CD4-positive, alpha-beta T cell (primary cell): Measurements from ENCODE around the gene BAZ1A. TPM values are rescaled to one million over a fixed set of nuclear protein-coding genes. Genes with fewer than 3 reads are reported as not detected.

ENCODE experiments used
- ATAC-seq: fragments of 200-7000 bp; cut with Tn5 transposase; one replicate; pipeline ENCODE4 v1.10.0; 2022; ENCODE audit warnings: mild to moderate bottlenecking; ENCODE audit not compliant: poor library complexity
- CTCF ChIA-PET: fragments of 350-600 bp; sonication (Branson Sonifier 250); formaldehyde crosslinking; loops from one replicate; lab custom pipeline; 2021; ENCODE audit warnings: antibody characterized with exemption, inconsistent platforms; lab: Charles Lee
- POLR2A ChIA-PET: fragments of 350-600 bp; sonication (Branson Sonifier 250); formaldehyde crosslinking; loops from one replicate; lab custom pipeline; 2021; ENCODE audit warnings: antibody characterized with exemption, inconsistent platforms; lab: Charles Lee
- DNase-seq, 14 experiments: peaks; one replicate each; pipeline ENCODE4 v3.0.0-alpha.2; 2013 to 2020; ENCODE audit warnings: mixed read lengths in 2 of 14
- H3K27ac ChIP-seq, 2 donors: one replicate each; pipeline versions ENCODE4 v1.5.1 to v1.7.0; 2013; ENCODE audit warnings: low read length in 2 of 2, low read depth in 1 of 2, mild to moderate bottlenecking in 1 of 2
- H3K27me3 ChIP-seq, 2 experiments: 1 replicate in 1 of 2; 2 replicates in 1 of 2; pipeline versions ENCODE4 v1.6.1 to v1.7.0; 2013; ENCODE audit warnings: low read length in 2 of 2, control low read depth in 1 of 2, mild to moderate bottlenecking in 1 of 2, moderate library complexity in 1 of 2; ENCODE audit not compliant: insufficient read depth in 2 of 2, control insufficient read depth in 1 of 2
- H3K36me3 ChIP-seq: one replicate; pipeline ENCODE4 v1.6.1; 2013; ENCODE audit warnings: low read length, control low read depth; ENCODE audit not compliant: insufficient read depth
- H3K4me1 ChIP-seq: one replicate; pipeline ENCODE4 v1.6.1; 2013; ENCODE audit warnings: low read length, control low read depth; ENCODE audit not compliant: insufficient read depth
- H3K4me3 ChIP-seq: one replicate; pipeline ENCODE4 v1.5.1; 2013; ENCODE audit warnings: mild to moderate bottlenecking, low read length, moderate library complexity
- H3K9me3 ChIP-seq, 2 experiments: 1 replicate in 1 of 2; 2 replicates in 1 of 2; pipeline versions ENCODE4 v1.6.1 to v1.7.0; 2013; ENCODE audit warnings: low read length in 2 of 2, mild to moderate bottlenecking in 2 of 2, control low read depth in 1 of 2, moderate library complexity in 1 of 2; ENCODE audit not compliant: control insufficient read depth in 1 of 2, insufficient read depth in 1 of 2
- H3K27ac Mint-ChIP-seq: one replicate; pipeline ENCODE4 v1.8.0; 2020; ENCODE audit warnings: mixed read lengths
- H3K27me3 Mint-ChIP-seq: one replicate; pipeline ENCODE4 v1.8.0; 2021; ENCODE audit warnings: mixed read lengths
- H3K36me3 Mint-ChIP-seq: one replicate; pipeline ENCODE4 v1.8.0; 2021; ENCODE audit warnings: low read depth, mixed read lengths
- H3K4me1 Mint-ChIP-seq: one replicate; pipeline ENCODE4 v1.8.0; 2021; ENCODE audit warnings: low read depth, mixed read lengths
- H3K4me3 Mint-ChIP-seq: one replicate; pipeline ENCODE4 v1.8.0; 2020; ENCODE audit warnings: mild to moderate bottlenecking, mixed read lengths
- H3K9me3 Mint-ChIP-seq: one replicate; pipeline ENCODE4 v1.8.0; 2020; ENCODE audit warnings: mixed read lengths
- CTCF ChIP-seq: fragments of 200-600 bp; IDR thresholded peaks from one replicate; pipeline ENCODE4 v1.8.0; 2022; ENCODE audit warnings: antibody characterized with exemption, mild to moderate bottlenecking
- intact Hi-C, 2 experiments: fragments of 100-400 bp; cut with DNase I in 1 of 2; cut with micrococcal nuclease in 1 of 2; formaldehyde crosslinking; loops; one replicate each; pipeline versions ENCODE4 v1.15.1 to v1.9.0; 2023 to 2025; cut with DNase I, micrococcal nuclease
- total RNA-seq, 174 experiments: library from RNA in 2 of 174; stranded (reverse) in 2 of 174; gene quantifications; one replicate each; pipeline ENCODE4 v1.2.3 and lab custom pipeline; 2021 to 2026

Gene BAZ1A
- total RNA-seq, 2 experiments from 2014 or later, result 46.5 to 52.3 TPM

- no peak overlapping the region for H3K4me3 Mint-ChIP-seq
- ChIA-PET POLR2A (no interaction called here), CTCF (interaction anchor here (0.6 kb wide), 1 partner anchor 54 kb away, joined by 3 read pairs; no protein-coding TSS in a partner anchor)
- Histone ChIP-seq H3K36me3 (peaks cover 70% of the 10 kb centered on the region), H3K4me1 (no peaks in the 10 kb centered on the region), H3K27me3 (no peaks in the 10 kb centered on the region), H3K4me3 (no peak overlapping the region), H3K27ac (no peak overlapping the region), H3K9me3 (no peaks in the 10 kb centered on the region)
- peaks cover 5% of the 10 kb centered on the region for H3K4me1 Mint-ChIP-seq
- intact Hi-C loops, result no loop called here
- TF ChIP-seq CTCF, result no peak
- ATAC-seq (no peak), DNase-seq (no peak)
- H3K36me3 Mint-ChIP-seq, result peaks cover 78% of the 10 kb centered on the region
- H3K27ac Mint-ChIP-seq, result peak overlapping the region; percentile 44
- no peaks in the 10 kb centered on the region for H3K27me3 Mint-ChIP-seq
- no peaks in the 10 kb centered on the region for H3K9me3 Mint-ChIP-seq
These were observed 98.5 kb downstream of the BAZ1A start for GRCh38 chr14:34776611-34777010.

- H3K4me1 ChIP-seq, result no peaks in the 10 kb centered on the region
- no peak for ATAC-seq
- H3K9me3 Mint-ChIP-seq, result no peaks in the 10 kb centered on the region
- CTCF ChIA-PET, result no interaction called here
- DNase-seq, result no peak
- no peak overlapping the region for H3K27ac ChIP-seq
- intact Hi-C loops, result no loop called here
- H3K4me3 ChIP-seq, result no peak overlapping the region
- H3K36me3 Mint-ChIP-seq, result peaks cover 78% of the 10 kb centered on the region
- POLR2A ChIA-PET, result no interaction called here
- no peaks in the 10 kb centered on the region for H3K9me3 ChIP-seq
- H3K27ac Mint-ChIP-seq, result no peak overlapping the region
- no peak for TF ChIP-seq CTCF
- H3K4me3 Mint-ChIP-seq, result no peak overlapping the region
- peaks cover 72% of the 10 kb centered on the region for H3K36me3 ChIP-seq
- H3K4me1 Mint-ChIP-seq, result peaks cover 5% of the 10 kb centered on the region
- H3K27me3 Mint-ChIP-seq, result no peaks in the 10 kb centered on the region
- H3K27me3 ChIP-seq, result no peaks in the 10 kb centered on the region
These were observed 99.2 kb downstream of the BAZ1A start for GRCh38 chr14:34775922-34776321.

DNA sequence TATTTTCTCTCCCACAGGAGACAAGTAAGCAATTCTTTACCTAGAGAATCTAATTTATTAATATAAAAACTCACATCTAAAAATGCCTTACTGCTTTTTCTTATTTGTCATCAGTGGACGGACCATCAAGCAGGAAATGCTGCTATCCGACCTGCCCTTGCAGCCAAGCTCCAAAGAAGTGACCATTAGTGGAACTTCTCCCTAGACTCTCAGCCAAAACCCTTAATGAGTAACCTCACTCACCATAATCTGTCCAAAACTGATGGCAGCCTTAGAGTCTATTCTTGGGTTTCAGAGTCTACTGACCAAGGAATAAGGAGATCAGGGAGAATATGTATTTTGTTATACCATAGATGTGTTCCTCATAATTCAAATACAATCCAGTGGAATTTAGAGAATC is 99.8 kb downstream of the BAZ1A start:
- DNase-seq (no peak), ATAC-seq (no peak)
- no peaks in the 10 kb centered on the region for H3K27me3 ChIP-seq
- POLR2A ChIA-PET, result no interaction called here
- no peak overlapping the region for H3K4me3 Mint-ChIP-seq
- intact Hi-C loops, result no loop called here
- H3K9me3 ChIP-seq, result no peaks in the 10 kb centered on the region
- H3K9me3 Mint-ChIP-seq, result no peaks in the 10 kb centered on the region
- H3K36me3 ChIP-seq, result peaks cover 71% of the 10 kb centered on the region
- no peak overlapping the region for H3K27ac ChIP-seq
- CTCF ChIA-PET, result no interaction called here
- H3K4me1 Mint-ChIP-seq, result no peaks in the 10 kb centered on the region
- H3K27ac Mint-ChIP-seq, result no peak overlapping the region
- no peak overlapping the region for H3K4me3 ChIP-seq
- H3K4me1 ChIP-seq, result no peaks in the 10 kb centered on the region
- H3K36me3 Mint-ChIP-seq, result peaks cover 76% of the 10 kb centered on the region
- no peak for TF ChIP-seq CTCF
- H3K27me3 Mint-ChIP-seq, result no peaks in the 10 kb centered on the region
